COLO668 (cell line): Measurements from ENCODE around the gene PLEKHM2.
"Not testable (repeated sequence)": the region's sequence is repeated elsewhere in the genome, so short reads cannot be mapped to it uniquely, and the experiment has no call there.

Experiments
- DNase-seq: peaks from one replicate; lab custom pipeline; 2025; ENCODE audit not compliant: unreplicated experiment; lab: John Stamatoyannopoulos, UW

The PLEKHM2 gene

DNA sequence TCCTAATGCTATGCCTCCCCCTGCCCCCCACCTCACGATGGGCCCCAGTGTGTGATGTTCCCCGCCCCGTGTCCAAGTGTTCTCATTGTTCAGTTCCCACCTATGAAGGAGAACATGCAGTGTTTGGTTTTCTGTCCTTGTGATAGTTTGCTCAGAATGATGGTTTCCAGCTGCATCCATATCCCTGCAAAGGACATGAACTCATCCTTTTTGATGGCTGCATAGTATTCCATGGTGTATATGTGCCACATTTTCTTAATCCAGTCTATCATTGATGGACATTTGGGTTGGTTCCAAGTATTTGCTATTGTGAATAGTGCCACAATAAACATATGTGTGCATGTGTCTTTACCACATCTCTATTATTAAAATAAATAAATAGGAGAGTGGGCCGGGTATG, 15.2 kb downstream of the PLEKHM2 start:
- not testable (repeated sequence) for DNase-seq

- no peak for DNase-seq
These were observed 16.4 kb downstream of the PLEKHM2 start for GRCh38 chr1:15700508-15700907.

DNA sequence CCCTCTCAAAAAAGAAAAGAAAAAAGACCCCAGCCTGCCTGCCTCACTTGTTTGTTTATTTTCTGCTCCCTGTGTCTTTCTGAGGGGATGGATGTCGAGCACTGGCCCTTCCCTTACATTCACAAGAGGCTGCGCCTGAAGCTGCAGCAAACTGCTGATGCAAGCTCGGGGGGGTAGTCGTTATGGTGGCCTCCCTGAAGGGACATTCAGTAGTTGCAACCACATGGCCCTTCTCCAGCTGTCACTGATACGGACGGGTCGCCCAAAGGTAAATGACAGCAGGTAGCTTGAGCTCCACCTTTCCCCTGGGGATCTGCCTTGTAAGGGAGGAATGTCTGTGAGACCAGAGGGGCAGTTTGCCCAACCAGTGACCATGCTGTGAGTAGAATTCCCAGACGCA, 17.7 kb downstream of the PLEKHM2 start:
- no peak for DNase-seq

- no peak for DNase-seq
These were observed 18.8 kb downstream of the PLEKHM2 start for GRCh38 chr1:15702722-15703550.

DNA sequence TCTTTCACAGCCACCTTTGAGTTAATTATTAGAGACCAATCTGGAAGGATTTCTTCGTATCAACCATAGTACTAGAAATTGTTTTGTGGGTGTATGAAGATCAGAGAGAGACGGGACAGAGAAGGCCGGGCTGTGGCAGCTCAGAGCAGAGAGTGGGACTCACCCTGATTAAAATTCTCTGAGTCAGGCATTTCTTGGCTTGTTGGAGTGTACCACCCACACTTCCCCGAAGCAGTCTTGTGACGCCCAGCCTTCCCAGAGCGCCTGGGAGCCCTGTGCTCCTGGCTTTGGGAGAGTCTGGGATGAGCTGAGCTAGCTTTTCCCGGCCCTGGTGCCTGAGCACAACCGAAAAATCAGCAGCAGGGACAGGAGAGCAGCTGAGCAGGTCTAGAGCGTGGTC, 19.4 kb downstream of the PLEKHM2 start:
- no peak for DNase-seq

- DNase-seq: no peak
These were observed 20.5 kb downstream of the PLEKHM2 start for GRCh38 chr1:15704526-15705183.

DNA sequence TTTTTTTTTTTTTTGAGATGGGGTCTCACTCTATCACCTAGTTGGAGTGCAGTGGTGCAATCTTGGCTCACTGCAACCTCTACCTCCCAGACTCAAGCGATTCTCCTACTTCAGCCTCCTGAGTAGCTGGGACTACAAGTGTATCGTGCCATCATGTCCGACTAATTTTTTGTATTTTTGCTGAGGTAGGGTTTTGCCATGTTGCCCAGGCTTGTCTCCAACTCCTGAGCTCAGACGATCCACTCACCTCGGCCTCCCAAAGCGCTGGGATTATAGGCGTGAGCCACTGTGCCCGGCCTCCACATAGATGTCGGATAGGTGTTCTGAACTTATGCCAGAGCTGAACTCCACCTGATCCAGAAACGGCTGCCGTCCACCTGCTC, 21.1 kb downstream of the PLEKHM2 start:
- no peak for DNase-seq

GRCh38 chr1:15706751-15707150, 22.6 kb downstream of the PLEKHM2 start:
- DNase-seq: no peak

GRCh38 chr1:15707239-15707925, 23.3 kb downstream of the PLEKHM2 start:
- DNase-seq: no peak

DNA sequence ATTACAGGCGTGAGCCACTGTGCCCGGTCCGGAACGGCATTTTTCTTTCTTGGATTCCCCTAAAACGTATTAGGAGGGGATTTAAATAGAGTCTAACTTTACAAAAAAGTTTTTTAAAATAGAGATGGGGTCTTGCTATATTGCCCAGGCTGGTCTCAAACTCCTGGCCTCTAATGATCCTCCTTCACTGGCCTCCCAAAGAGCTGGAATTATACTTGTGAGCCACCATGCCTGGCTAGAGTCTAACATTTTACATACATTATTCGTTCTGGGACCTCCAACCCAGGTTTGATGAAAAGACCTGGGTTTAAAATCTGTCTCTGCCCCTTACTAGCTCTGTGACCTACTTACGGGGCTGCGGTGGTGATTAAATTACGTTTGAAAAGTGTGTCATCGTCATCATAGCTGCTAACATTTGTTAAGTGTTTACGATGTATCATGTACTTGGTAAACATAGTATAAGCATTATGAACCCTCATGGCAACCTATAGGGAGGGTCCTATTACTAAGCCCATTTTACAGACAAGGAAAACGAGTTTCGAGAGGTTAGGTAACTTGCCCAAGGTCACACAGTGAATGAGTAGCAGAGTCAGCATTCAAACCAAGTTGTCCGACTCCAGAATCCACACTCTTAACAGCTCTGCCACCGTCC, 24.5 kb downstream of the PLEKHM2 start:
- DNase-seq: peak; percentile 36

GRCh38 chr1:15709226-15709625, 25.1 kb downstream of the PLEKHM2 start:
- peak; percentile 34 for DNase-seq

GRCh38 chr1:15712168-15712567, 28.0 kb downstream of the PLEKHM2 start:
- peak; percentile 39 for DNase-seq

- DNase-seq: no peak
These were observed 30.5 kb downstream of the PLEKHM2 start for GRCh38 chr1:15714406-15715136.

- no peak for DNase-seq
These were observed 33.5 kb downstream of the PLEKHM2 start for GRCh38 chr1:15717418-15718125.

DNA sequence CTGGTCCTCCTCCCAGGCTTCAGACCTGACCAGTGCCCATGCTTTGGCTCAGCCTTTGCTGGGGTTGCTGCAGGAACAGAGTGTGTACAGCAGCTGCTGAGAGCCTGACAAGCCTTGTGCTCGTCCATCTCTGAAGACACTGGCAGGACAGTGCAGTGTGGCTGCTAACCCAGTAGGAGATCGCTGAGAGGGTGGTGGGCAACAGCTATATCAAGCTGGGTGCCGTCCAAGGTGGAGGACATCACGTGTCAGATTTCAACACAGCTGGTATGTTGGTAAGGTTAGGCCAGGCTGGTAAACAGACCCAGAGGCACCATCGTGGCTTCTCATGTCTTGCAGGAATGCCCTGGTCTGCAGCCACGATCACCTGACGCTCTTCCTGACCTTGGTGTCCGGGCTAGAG, 34.1 kb downstream of the PLEKHM2 start:
- DNase-seq: no peak

DNA sequence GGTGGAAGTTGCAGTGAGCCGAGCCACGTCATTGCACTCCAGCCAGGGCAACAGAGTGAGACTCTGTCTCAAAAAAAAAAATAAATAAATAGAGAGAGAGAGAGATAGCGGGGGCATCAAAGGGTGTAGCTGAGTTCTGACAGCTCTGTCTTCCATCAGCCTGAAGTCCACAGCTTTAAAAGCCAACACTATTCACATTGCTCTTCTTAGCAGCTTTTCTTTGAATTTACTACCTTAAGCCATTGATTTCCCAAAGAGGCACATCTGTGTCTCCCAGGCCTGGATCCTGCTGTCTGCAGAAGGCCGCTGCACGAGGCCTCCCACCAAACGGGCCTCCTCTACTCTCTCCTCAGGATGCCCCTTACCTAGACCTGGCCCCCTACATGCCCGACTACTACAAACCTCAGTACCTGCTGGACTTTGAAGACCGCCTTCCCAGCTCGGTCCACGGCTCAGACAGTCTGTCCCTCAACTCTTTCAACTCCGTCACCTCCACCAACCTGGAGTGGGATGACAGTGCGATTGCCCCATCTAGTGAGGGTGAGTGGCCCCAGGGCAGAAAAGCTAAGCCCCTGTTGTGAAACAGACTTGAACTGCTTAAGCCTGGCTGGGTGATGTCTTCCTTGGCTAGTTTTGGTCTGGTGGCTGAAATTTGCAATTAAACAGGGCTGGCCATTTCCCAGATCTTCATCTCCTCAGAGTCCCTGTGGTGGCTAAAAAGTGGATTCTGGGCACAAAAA, 35.4 kb downstream of the PLEKHM2 start:
- DNase-seq: no peak

DNA sequence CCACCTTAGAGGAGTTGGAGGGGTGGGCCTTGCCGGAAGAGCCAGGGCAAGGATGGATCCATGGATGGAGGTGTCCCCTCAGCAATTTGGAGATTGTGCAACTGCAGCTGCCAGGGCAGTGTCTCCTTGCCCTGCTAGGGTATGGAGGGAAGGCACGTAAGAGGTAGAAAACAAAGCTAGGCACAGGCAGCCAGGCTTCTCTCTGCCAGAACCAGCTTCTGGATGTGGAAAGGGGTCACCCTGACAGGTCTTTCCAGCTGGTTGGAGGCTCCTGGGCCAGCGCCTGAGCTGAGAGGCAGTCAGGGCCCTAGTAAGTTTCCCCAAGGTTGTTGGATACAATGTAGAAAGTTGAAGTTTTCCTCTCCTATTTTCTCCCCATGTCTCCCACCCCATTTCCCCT, 36.7 kb downstream of the PLEKHM2 start:
- DNase-seq: no peak

- DNase-seq: no peak
These were observed 38.3 kb downstream of the PLEKHM2 start for GRCh38 chr1:15722411-15722810.

- no peak for DNase-seq
These were observed 38.9 kb downstream of the PLEKHM2 start for GRCh38 chr1:15722836-15723532.
